ENCODE measurements around the gene CCDC175.

GRCh38 chr14:59492384-59492783 is 84.2 kb downstream of the CCDC175 start:
- no peak for TF ChIP-seq TAF1 (IDR thresholded peaks at IDR 0.05; ENCODE audit: borderline replicate concordance, insufficient read depth, low read length)
- no peak for TF ChIP-seq SIN3A (IDR thresholded peaks at IDR 0.05; ENCODE audit: borderline replicate concordance, insufficient read depth, low read length)
- no peak for TF ChIP-seq REST (IDR thresholded peaks at IDR 0.05; ENCODE audit: insufficient read depth in 1 of 2, low read depth in 2 of 2, low read length in 2 of 2)
